ENCODE data around the gene AGTRAP. TPM values are rescaled to one million over a fixed set of nuclear protein-coding genes. Genes with fewer than 3 reads are reported as not detected.

The AGTRAP gene
- total and polyA plus RNA-seq, 7 experiments from 2014 or later = 28.2 to 108 (median 36.2) TPM

- H3K36me3 ChIP-seq (ENCODE audit: control insufficient read depth in 2 of 3, insufficient read depth in 3 of 3, low read length in 3 of 3) = no peaks in the 10 kb centered on the region
- POLR2A ChIA-PET = no interaction called here
- no peak overlapping the region for H3K27ac Mint-ChIP-seq
These were observed 43.1 kb downstream of the AGTRAP start for GRCh38 chr1:11778844-11779623.

GRCh38 chr1:11779715-11780379, 43.9 kb downstream of the AGTRAP start:
- H3K27me3 ChIP-seq (ENCODE audit: control insufficient read depth in 2 of 2, insufficient read depth in 2 of 2, low read length in 2 of 2) = no peaks in the 10 kb centered on the region
- no peak overlapping the region for H3K4me3 Mint-ChIP-seq
- H3K9me3 ChIP-seq (ENCODE audit: control insufficient read depth in 2 of 3, low read length in 3 of 3) = no peaks in the 10 kb centered on the region
- peaks cover 3 to 5% of the 10 kb centered on the region in 2 donors for H3K4me1 ChIP-seq (ENCODE audit: control insufficient read depth in 2 of 2, insufficient read depth in 2 of 2, low read length in 2 of 2)
- ChIA-PET CTCF (interaction anchor here (0.8 kb wide), 1 partner anchor 10 kb away, joined by 4 read pairs; no protein-coding TSS in a partner anchor), POLR2A (no interaction called here)
- H3K36me3 ChIP-seq (ENCODE audit: control insufficient read depth in 2 of 3, insufficient read depth in 3 of 3, low read length in 3 of 3) = no peaks in the 10 kb centered on the region
- H3K27me3 Mint-ChIP-seq = peaks cover 0 to 3% (median 0%) of the 10 kb centered on the region in 5 donors
- no peak for ATAC-seq
- no peak overlapping the region for H3K4me3 ChIP-seq (ENCODE audit: low read length)
- no peaks in the 10 kb centered on the region for H3K9me3 Mint-ChIP-seq
- DNase-seq = no peak
- peaks cover 0 to 5% (median 0%) of the 10 kb centered on the region in 7 donors for H3K4me1 Mint-ChIP-seq
- no peaks in the 10 kb centered on the region for H3K36me3 Mint-ChIP-seq
- intact Hi-C loops (cut with micrococcal nuclease) = no loop called here
- no peak overlapping the region for H3K27ac ChIP-seq (ENCODE audit: low read depth, low read length)
- H3K27ac Mint-ChIP-seq = no peak overlapping the region

More at GRCh38 chr1:11778844-11779623, 43.1 kb downstream of the AGTRAP start:
- Histone ChIP-seq H3K9me3 (ENCODE audit: control insufficient read depth in 2 of 3, low read length in 3 of 3) (no peaks in the 10 kb centered on the region), H3K4me1 (ENCODE audit: control insufficient read depth in 2 of 2, insufficient read depth in 2 of 2, low read length in 2 of 2) (no peaks in the 10 kb centered on the region), H3K4me3 (ENCODE audit: low read length) (no peak overlapping the region), H3K27me3 (ENCODE audit: control insufficient read depth in 2 of 2, insufficient read depth in 2 of 2, low read length in 2 of 2) (no peaks in the 10 kb centered on the region), H3K27ac (ENCODE audit: low read depth, low read length) (no peak overlapping the region)
- DNase-seq (no peak), ATAC-seq (no peak)
- H3K4me1 Mint-ChIP-seq = peaks cover 0 to 4% (median 0%) of the 10 kb centered on the region in 7 donors
- H3K4me3 Mint-ChIP-seq = no peak overlapping the region
- H3K27me3 Mint-ChIP-seq = peaks cover 0 to 3% (median 0%) of the 10 kb centered on the region in 5 donors
- CTCF ChIA-PET = no interaction called here
- H3K36me3 Mint-ChIP-seq = no peaks in the 10 kb centered on the region
- intact Hi-C loops (cut with micrococcal nuclease) = no loop called here
- no peaks in the 10 kb centered on the region for H3K9me3 Mint-ChIP-seq

GRCh38 chr1:11780380-11781147, 44.6 kb downstream of the AGTRAP start:
- intact Hi-C loops (cut with micrococcal nuclease) = no loop called here
- peak overlapping the region in 1 of 9 donors; percentile 25 for H3K27ac Mint-ChIP-seq
- ATAC-seq (no peak), DNase-seq (no peak)
- no peaks in the 10 kb centered on the region for H3K36me3 Mint-ChIP-seq
- Histone ChIP-seq H3K27me3 (ENCODE audit: control insufficient read depth in 2 of 2, insufficient read depth in 2 of 2, low read length in 2 of 2) (no peaks in the 10 kb centered on the region), H3K27ac (ENCODE audit: low read depth, low read length) (no peak overlapping the region), H3K9me3 (ENCODE audit: control insufficient read depth in 2 of 3, low read length in 3 of 3) (no peaks in the 10 kb centered on the region), H3K4me1 (ENCODE audit: control insufficient read depth in 2 of 2, insufficient read depth in 2 of 2, low read length in 2 of 2) (peaks cover 4 to 11% of the 10 kb centered on the region in 2 donors), H3K4me3 (ENCODE audit: low read length) (no peak overlapping the region), H3K36me3 (ENCODE audit: control insufficient read depth in 2 of 3, insufficient read depth in 3 of 3, low read length in 3 of 3) (no peaks in the 10 kb centered on the region)
- ChIA-PET POLR2A (interaction anchor here (0.8 kb wide), 1 partner anchor 128 kb away, joined by 3 read pairs; no protein-coding TSS in a partner anchor), CTCF (interaction anchor here (0.8 kb wide), 1 partner anchor 11 kb away, joined by 4 read pairs; no protein-coding TSS in a partner anchor)
- H3K4me1 Mint-ChIP-seq = peaks cover 3 to 9% (median 4%) of the 10 kb centered on the region in 7 donors
- H3K9me3 Mint-ChIP-seq = no peaks in the 10 kb centered on the region
- H3K27me3 Mint-ChIP-seq = peaks cover 0 to 3% (median 0%) of the 10 kb centered on the region in 5 donors
- no peak overlapping the region for H3K4me3 Mint-ChIP-seq

- intact Hi-C loops (cut with micrococcal nuclease) = no loop called here
- H3K4me1 Mint-ChIP-seq = peaks cover 4 to 9% (median 6%) of the 10 kb centered on the region in 7 donors
- H3K27me3 Mint-ChIP-seq = no peaks in the 10 kb centered on the region
- no peak overlapping the region for H3K4me3 Mint-ChIP-seq
- CTCF ChIA-PET = no interaction called here
- H3K4me1 ChIP-seq (ENCODE audit: control insufficient read depth in 2 of 2, insufficient read depth in 2 of 2, low read length in 2 of 2) = peaks cover 4 to 11% of the 10 kb centered on the region in 2 donors
- H3K36me3 ChIP-seq (ENCODE audit: control insufficient read depth in 2 of 3, insufficient read depth in 3 of 3, low read length in 3 of 3) = no peaks in the 10 kb centered on the region
- H3K27me3 ChIP-seq (ENCODE audit: control insufficient read depth in 2 of 2, insufficient read depth in 2 of 2, low read length in 2 of 2) = no peaks in the 10 kb centered on the region
- no peak for ATAC-seq
- H3K27ac Mint-ChIP-seq = no peak overlapping the region
- no peaks in the 10 kb centered on the region for H3K36me3 Mint-ChIP-seq
- no peaks in the 10 kb centered on the region for H3K9me3 Mint-ChIP-seq
- POLR2A ChIA-PET = interaction anchor here (0.8 kb wide), 1 partner anchor 127 kb away, joined by 3 read pairs; no protein-coding TSS in a partner anchor
- H3K4me3 ChIP-seq (ENCODE audit: low read length) = no peak overlapping the region
- no peaks in the 10 kb centered on the region for H3K9me3 ChIP-seq (ENCODE audit: control insufficient read depth in 2 of 3, low read length in 3 of 3)
- no peak overlapping the region for H3K27ac ChIP-seq (ENCODE audit: low read depth, low read length)
- DNase-seq = no peak
These were observed 45.4 kb downstream of the AGTRAP start for GRCh38 chr1:11781297-11781696.

GRCh38 chr1:11782127-11782708, 46.3 kb downstream of the AGTRAP start:
- H3K36me3 Mint-ChIP-seq = no peaks in the 10 kb centered on the region
- peaks cover 4 to 11% of the 10 kb centered on the region in 2 donors for H3K4me1 ChIP-seq (ENCODE audit: control insufficient read depth in 2 of 2, insufficient read depth in 2 of 2, low read length in 2 of 2)
- intact Hi-C loops (cut with micrococcal nuclease) = no loop called here
- no peaks in the 10 kb centered on the region for H3K9me3 ChIP-seq (ENCODE audit: control insufficient read depth in 2 of 3, low read length in 3 of 3)
- no peaks in the 10 kb centered on the region for H3K36me3 ChIP-seq (ENCODE audit: control insufficient read depth in 2 of 3, insufficient read depth in 3 of 3, low read length in 3 of 3)
- H3K27ac ChIP-seq (ENCODE audit: low read depth, low read length) = no peak overlapping the region
- no peak overlapping the region for H3K4me3 ChIP-seq (ENCODE audit: low read length)
- DNase-seq (no peak), ATAC-seq (no peak)
- no peak overlapping the region for H3K27ac Mint-ChIP-seq
- peaks cover 4 to 9% (median 6%) of the 10 kb centered on the region in 7 donors for H3K4me1 Mint-ChIP-seq
- H3K9me3 Mint-ChIP-seq = no peaks in the 10 kb centered on the region
- H3K27me3 Mint-ChIP-seq = no peaks in the 10 kb centered on the region
- no peaks in the 10 kb centered on the region for H3K27me3 ChIP-seq (ENCODE audit: control insufficient read depth in 2 of 2, insufficient read depth in 2 of 2, low read length in 2 of 2)
- CTCF ChIA-PET = no interaction called here
- H3K4me3 Mint-ChIP-seq = no peak overlapping the region
- POLR2A ChIA-PET = no interaction called here

GRCh38 chr1:11783556-11783955, 47.6 kb downstream of the AGTRAP start:
- Histone ChIP-seq H3K27ac (ENCODE audit: low read depth, low read length) (no peak overlapping the region), H3K9me3 (ENCODE audit: control insufficient read depth in 2 of 3, low read length in 3 of 3) (no peaks in the 10 kb centered on the region), H3K27me3 (ENCODE audit: control insufficient read depth in 2 of 2, insufficient read depth in 2 of 2, low read length in 2 of 2) (no peaks in the 10 kb centered on the region), H3K4me3 (ENCODE audit: low read length) (no peak overlapping the region), H3K4me1 (ENCODE audit: control insufficient read depth in 2 of 2, insufficient read depth in 2 of 2, low read length in 2 of 2) (peaks cover 4 to 11% of the 10 kb centered on the region in 2 donors), H3K36me3 (ENCODE audit: control insufficient read depth in 2 of 3, insufficient read depth in 3 of 3, low read length in 3 of 3) (no peaks in the 10 kb centered on the region)
- no peak overlapping the region for H3K27ac Mint-ChIP-seq
- ChIA-PET POLR2A (interaction anchor here (0.9 kb wide), 1 partner anchor 20 kb away, joined by 3 read pairs; no protein-coding TSS in a partner anchor), CTCF (interaction anchor here (0.7 kb wide), 1 partner anchor 14 kb away, joined by 3 read pairs; no protein-coding TSS in a partner anchor)
- no peaks in the 10 kb centered on the region for H3K27me3 Mint-ChIP-seq
- ATAC-seq (no peak), DNase-seq (no peak)
- H3K9me3 Mint-ChIP-seq = no peaks in the 10 kb centered on the region
- H3K36me3 Mint-ChIP-seq = no peaks in the 10 kb centered on the region
- H3K4me1 Mint-ChIP-seq = peaks cover 4 to 9% (median 6%) of the 10 kb centered on the region in 7 donors
- H3K4me3 Mint-ChIP-seq = peak overlapping the region in 2 of 10 donors; percentile 48 to 68
- intact Hi-C loops (cut with micrococcal nuclease) = no loop called here

Data from naive thymus-derived CD4-positive, alpha-beta T cell (primary cell).